ENCODE measurements around the gene LIPI. TPM values are rescaled to one million over a fixed set of nuclear protein-coding genes. Genes with fewer than 3 reads are reported as not detected.

LIPI gene
- total RNA-seq, 1 experiment from 2014 or later = not detected

DNA sequence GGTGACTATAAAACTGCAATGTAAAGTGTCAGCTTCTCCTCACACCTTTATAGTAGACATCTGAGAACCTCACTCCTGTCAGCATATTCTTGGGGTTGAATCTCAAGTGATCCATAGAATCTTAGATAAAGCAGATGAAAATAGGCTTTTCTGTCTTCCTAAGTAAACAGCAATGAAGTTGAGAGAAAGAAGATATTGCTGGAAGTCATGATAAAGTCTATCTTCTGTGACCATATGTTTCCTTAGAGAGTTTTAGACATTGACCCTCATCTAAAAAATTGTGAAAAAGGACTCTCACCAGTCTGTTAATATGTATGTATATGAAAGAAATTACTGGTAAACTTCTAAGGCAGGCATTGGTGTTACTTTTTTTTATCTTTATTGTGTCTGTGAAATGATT is 66.8 kb downstream of the LIPI start:
- H3K4ac ChIP-seq (ENCODE audit: low read depth, low read length) = no peak overlapping the region
- no peak overlapping the region for H3T11ph ChIP-seq (ENCODE audit: low read length)
- no peak overlapping the region for H3K9ac ChIP-seq (ENCODE audit: extremely low read depth, insufficient read length, low read length)
- H3K14ac ChIP-seq (ENCODE audit: insufficient read depth, low read length) = no peak overlapping the region
- peaks cover 69 to 79% of the 10 kb centered on the region in 2 experiments for H3K9me3 Mint-ChIP-seq
- no peak for TF ChIP-seq CTCF (conservative IDR thresholded peaks at IDR 0.05)
- no peak overlapping the region for H4K8ac ChIP-seq (replicated peaks; ENCODE audit: insufficient read length, low read depth, low read length)
- no peaks in the 10 kb centered on the region for H4K20me1 ChIP-seq (ENCODE audit: control insufficient read depth, insufficient read depth, insufficient read length)
- H3K18ac ChIP-seq (ENCODE audit: insufficient read length, low read depth, low read length) = no peak overlapping the region
- H3K23ac ChIP-seq (ENCODE audit: insufficient read length, low read depth, low read length) = no peak overlapping the region
- H3K36me3 Mint-ChIP-seq (ENCODE audit: insufficient read depth in 1 of 3, low read depth in 3 of 3) = peaks cover 2 to 14% (median 9%) of the 10 kb centered on the region in 3 experiments; a peak in 6 of 7 replicates
- no peaks in the 10 kb centered on the region for H3K4me1 ChIP-seq (ENCODE audit: insufficient read depth, low read length)
- H3K27me3 ChIP-seq (ENCODE audit: insufficient read depth, low read length) = no peaks in the 10 kb centered on the region
- H3K9me3 ChIP-seq (ENCODE audit: control insufficient read depth, low read depth, low read length) = no peaks in the 10 kb centered on the region
- no peak overlapping the region for H4K5ac ChIP-seq (ENCODE audit: insufficient read length, low read depth, low read length)
- H2BK120ac ChIP-seq (ENCODE audit: low read depth, low read length, poor library complexity, severe bottlenecking) = no peak overlapping the region
- H3K79me2 ChIP-seq (ENCODE audit: insufficient read depth, low read length) = no peaks in the 10 kb centered on the region
- no peak overlapping the region for H2BK20ac ChIP-seq (ENCODE audit: low read depth, low read length, poor library complexity, severe bottlenecking)
- no peak overlapping the region for H2AFZ ChIP-seq (ENCODE audit: low read length)
- H3K4me1 Mint-ChIP-seq = no peaks in the 10 kb centered on the region
- H3K4me3 Mint-ChIP-seq = no peak overlapping the region
- H2BK12ac ChIP-seq (ENCODE audit: insufficient read length, low read depth, low read length) = no peak overlapping the region
- no peaks in the 10 kb centered on the region for H3K23me2 ChIP-seq (ENCODE audit: insufficient read length, low read depth, low read length, poor library complexity, severe bottlenecking)
- no peak overlapping the region for H3K56ac ChIP-seq (ENCODE audit: insufficient read length, low read depth, low read length)
- no peak overlapping the region for H2BK5ac ChIP-seq (ENCODE audit: insufficient read length, low read length)
- H4K91ac ChIP-seq (ENCODE audit: insufficient read length, low read depth, low read length) = no peak overlapping the region
- no peak overlapping the region for H3K27ac ChIP-seq (ENCODE audit: insufficient read length, low read depth, low read length)
- no peaks in the 10 kb centered on the region for H3K27me3 Mint-ChIP-seq (ENCODE audit: low read depth)
- H3K79me1 ChIP-seq (ENCODE audit: insufficient read depth, low read depth, low read length, poor library complexity, severe bottlenecking) = no peaks in the 10 kb centered on the region
- H3K27ac Mint-ChIP-seq = no peak overlapping the region
- no peak overlapping the region for H2AK5ac ChIP-seq (ENCODE audit: insufficient read length, low read length)
- H3K4me2 ChIP-seq (ENCODE audit: insufficient read depth, insufficient read length, low read length) = no peak overlapping the region
- H2BK15ac ChIP-seq (ENCODE audit: low read depth, low read length) = no peak overlapping the region
- no peak for DNase-seq
